Osteocyte (in vitro differentiated cells): ENCODE measurements around the gene CELF4. TPM values are rescaled to one million over a fixed set of nuclear protein-coding genes. Genes with fewer than 3 reads are reported as not detected.

Source experiments
- DNase-seq: peaks from one replicate; pipeline ENCODE4 v3.0.0; 2021; ENCODE audit warnings: mixed read lengths; ENCODE audit not compliant: unreplicated experiment; ENCODE audit errors: extremely low spot score
- H3K27ac Mint-ChIP-seq: one replicate; pipeline ENCODE4 v1.8.0; 2021; ENCODE audit warnings: mild to moderate bottlenecking, mixed read lengths; ENCODE audit not compliant: unreplicated experiment
- H3K27me3 Mint-ChIP-seq: one replicate; pipeline ENCODE4 v1.8.0; 2021; ENCODE audit warnings: mixed read lengths; ENCODE audit not compliant: unreplicated experiment
- H3K36me3 Mint-ChIP-seq: one replicate; pipeline ENCODE4 v1.8.0; 2021; ENCODE audit warnings: mixed read lengths; ENCODE audit not compliant: unreplicated experiment
- H3K4me1 Mint-ChIP-seq: one replicate; pipeline ENCODE4 v1.8.0; 2021; ENCODE audit warnings: mixed read lengths; ENCODE audit not compliant: unreplicated experiment
- H3K4me3 Mint-ChIP-seq: one replicate; pipeline ENCODE4 v1.8.0; 2021; ENCODE audit warnings: mild to moderate bottlenecking, moderate library complexity, mixed read lengths; ENCODE audit not compliant: unreplicated experiment
- H3K9me3 Mint-ChIP-seq: one replicate; pipeline ENCODE4 v1.8.0; 2021; ENCODE audit warnings: mixed read lengths; ENCODE audit not compliant: unreplicated experiment
- CTCF ChIP-seq: fragments of 200-600 bp; sonication (generic); IDR thresholded peaks from 2 replicates; pipeline ENCODE4 v1.5.0; 2021; ENCODE audit warnings: antibody characterized with exemption, mild to moderate bottlenecking, moderate library complexity
- total RNA-seq: library from RNA; stranded (reverse); gene quantifications from 2 replicates; pipeline ENCODE4 v1.2.1, GENCODE V29; 2021

Gene CELF4
- total RNA-seq, 1 donor from 2014 or later, result not detected

DNA sequence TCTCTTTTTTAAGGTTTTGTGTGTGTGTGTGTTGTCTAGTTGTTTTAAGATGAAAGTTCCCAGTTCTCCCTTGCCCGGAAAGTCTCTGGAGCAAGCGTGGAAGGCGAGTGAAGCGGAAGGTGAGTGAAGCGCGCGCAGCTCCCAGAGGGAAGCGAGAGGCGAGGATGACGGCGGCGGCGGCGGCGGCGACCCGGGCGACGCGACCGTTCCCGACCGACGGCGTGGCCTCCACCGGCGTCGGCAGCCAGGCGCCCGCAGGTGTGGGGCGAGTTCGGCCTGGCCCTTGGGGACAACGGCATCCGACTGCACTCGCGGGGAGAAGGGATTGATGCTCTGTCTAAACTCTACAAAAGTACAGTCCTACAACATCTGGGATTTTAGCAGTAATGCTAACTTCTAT lies 321.9 kb downstream of the CELF4 start:
- no peak overlapping the region for H3K27ac Mint-ChIP-seq
- TF ChIP-seq CTCF, result no peak
- H3K9me3 Mint-ChIP-seq, result no peaks in the 10 kb centered on the region
- no peak overlapping the region for H3K4me3 Mint-ChIP-seq
- H3K4me1 Mint-ChIP-seq, result peaks cover 3% of the 10 kb centered on the region
- H3K27me3 Mint-ChIP-seq, result peaks cover 36% of the 10 kb centered on the region
- no peak for DNase-seq
- peaks cover 3% of the 10 kb centered on the region for H3K36me3 Mint-ChIP-seq

GRCh38 chr18:37242826-37243560 lies 322.6 kb downstream of the CELF4 start:
- Mint-ChIP-seq H3K4me1 (peaks cover 3% of the 10 kb centered on the region), H3K36me3 (peaks cover 3% of the 10 kb centered on the region), H3K27me3 (peaks cover 32% of the 10 kb centered on the region), H3K4me3 (no peak overlapping the region), H3K27ac (no peak overlapping the region), H3K9me3 (no peaks in the 10 kb centered on the region)
- DNase-seq, result no peak
- TF ChIP-seq CTCF, result no peak

GRCh38 chr18:37242091-37242490 lies 323.5 kb downstream of the CELF4 start:
- Mint-ChIP-seq H3K4me1 (peaks cover 3% of the 10 kb centered on the region), H3K27me3 (peaks cover 32% of the 10 kb centered on the region), H3K36me3 (peaks cover 3% of the 10 kb centered on the region), H3K9me3 (no peaks in the 10 kb centered on the region), H3K4me3 (no peak overlapping the region), H3K27ac (no peak overlapping the region)
- TF ChIP-seq CTCF, result no peak
- DNase-seq, result no peak

GRCh38 chr18:37238282-37239108 lies 327.1 kb downstream of the CELF4 start:
- no peak for TF ChIP-seq CTCF
- DNase-seq, result no peak
- Mint-ChIP-seq H3K9me3 (no peaks in the 10 kb centered on the region), H3K27ac (no peak overlapping the region), H3K36me3 (no peaks in the 10 kb centered on the region), H3K4me3 (no peak overlapping the region), H3K27me3 (peaks cover 7% of the 10 kb centered on the region), H3K4me1 (peaks cover 1% of the 10 kb centered on the region)

- Mint-ChIP-seq H3K27me3 (no peaks in the 10 kb centered on the region), H3K36me3 (no peaks in the 10 kb centered on the region), H3K27ac (no peak overlapping the region), H3K4me1 (no peaks in the 10 kb centered on the region), H3K9me3 (no peaks in the 10 kb centered on the region), H3K4me3 (no peak overlapping the region)
- DNase-seq, result no peak
- no peak for TF ChIP-seq CTCF
These were observed 330.0 kb downstream of the CELF4 start for GRCh38 chr18:37235583-37235982.
